HepG2 (cell line): ENCODE results near the gene RHBDF2. TPM values are rescaled to one million over a fixed set of nuclear protein-coding genes. Genes with fewer than 3 reads are reported as not detected.

Source experiments
- ATAC-seq: fragments of 200-7000 bp; cut with Tn5 transposase; 3 replicates; pipeline ENCODE4 v1.9.1; 2020; ENCODE audit warnings: mild to moderate bottlenecking, moderate library complexity
- BruUV-seq: library from RNA; stranded (reverse); fragments of 400-500 nt; replicated peaks from 2 replicates; lab custom pipeline; 2021; lab: Mats Ljungman, UMichigan
- CTCF ChIA-PET: fragments of 300-600 bp; formaldehyde crosslinking; extraction: SDS; loops from one replicate; lab custom pipeline; 2021; ENCODE audit warnings: low total read pairs, inconsistent platforms, low intra/inter-chr PET ratio; lab: Yijun Ruan, JAX
- POLR2A ChIA-PET: fragments of 350-600 bp; sonication (Branson Sonifier 250); formaldehyde crosslinking; loops from one replicate; lab custom pipeline; 2020; ENCODE audit warnings: antibody characterized with exemption, inconsistent platforms; lab: Yijun Ruan, JAX
- DNase-seq: peaks from one replicate; pipeline ENCODE4 v3.0.0-alpha.2; 2015; ENCODE audit warnings: low spot score
- FAIRE-seq: peaks from 3 replicates; lab custom pipeline; 2011; peaks lifted over from hg19 to GRCh38; lab: Jason Lieb, UNC
- H2AFZ ChIP-seq: one replicate; pipeline ENCODE4 v1.6.1; 2011; ENCODE audit warnings: low read length, inconsistent platforms
- H3K27ac ChIP-seq: fragments of 300-600 bp; 3 replicates; pipeline ENCODE4 v1.8.0; 2011; ENCODE audit warnings: mixed run types, mild to moderate bottlenecking, mixed read lengths, low read length, inconsistent platforms; ENCODE audit not compliant: insufficient read depth; ENCODE audit errors: extremely low read length
- H3K27me3 ChIP-seq, 2 experiments: fragments of 200-600 bp in 1 of 2; 2 replicates in 1 of 2; 3 replicates in 1 of 2; pipeline versions ENCODE4 v1.6.0 to v1.8.0; 2011; ENCODE audit warnings: low read length in 2 of 2, mild to moderate bottlenecking in 2 of 2, moderate library complexity in 2 of 2, inconsistent platforms in 1 of 2; ENCODE audit not compliant: insufficient read depth in 2 of 2, control insufficient read depth in 1 of 2
- H3K36me3 ChIP-seq, 2 experiments: fragments of 200-600 bp in 1 of 2; replicated peaks in 1 of 2; 2 replicates in 1 of 2; 3 replicates in 1 of 2; pipeline versions ENCODE4 v1.5.1 to v1.8.0; 2011; ENCODE audit warnings: low read length in 2 of 2, inconsistent platforms in 1 of 2; ENCODE audit not compliant: insufficient read depth in 2 of 2, control insufficient read depth in 1 of 2
- H3K4me1 ChIP-seq: 2 replicates; pipeline ENCODE4 v1.5.1; 2012; ENCODE audit warnings: low read length, inconsistent platforms; ENCODE audit not compliant: insufficient read depth
- H3K4me2 ChIP-seq: 2 replicates; pipeline ENCODE4 v1.6.0; 2011; ENCODE audit warnings: low read depth, low read length, inconsistent platforms
- H3K4me3 ChIP-seq, 3 experiments: fragments of 200-600 bp in 1 of 3; sonication (generic), shearing (Covaris generic) in 1 of 3; replicated peaks in 1 of 3; 2 replicates each; pipeline ENCODE4 v1.5.1; 2011 to 2016; ENCODE audit warnings: low read length in 3 of 3, inconsistent platforms in 2 of 3, low read depth in 2 of 3, mild to moderate bottlenecking in 2 of 3, control low read depth in 1 of 3, mixed read lengths in 1 of 3; ENCODE audit not compliant: insufficient read depth in 1 of 3
- H3K79me2 ChIP-seq: one replicate; pipeline ENCODE4 v1.6.1; 2011; ENCODE audit warnings: low read length, inconsistent platforms; ENCODE audit not compliant: insufficient read depth
- H3K9ac ChIP-seq: 2 replicates; pipeline ENCODE4 v1.6.0; 2011; ENCODE audit warnings: mild to moderate bottlenecking, low read depth, low read length, inconsistent platforms; ENCODE audit not compliant: insufficient read depth
- H3K9me3 ChIP-seq: 2 replicates; pipeline ENCODE4 v1.5.1; 2012; ENCODE audit warnings: mild to moderate bottlenecking, low read length
- H4K20me1 ChIP-seq: 2 replicates; pipeline ENCODE4 v1.6.0; 2011; ENCODE audit warnings: inconsistent platforms, mild to moderate bottlenecking, low read length, moderate library complexity; ENCODE audit not compliant: insufficient read depth
- MLLT10 ChIP-seq: sonication (generic); formaldehyde crosslinking; IDR thresholded peaks from 2 replicates; pipeline ENCODE4 v1.4.0; 2020; ENCODE audit warnings: missing genetic modification reagents
- ONECUT2 ChIP-seq: sonication (generic); formaldehyde crosslinking; IDR thresholded peaks from 2 replicates; pipeline ENCODE4 v1.4.0; 2020; ENCODE audit warnings: missing genetic modification reagents
- RCOR2 ChIP-seq: IDR thresholded peaks from 2 replicates; pipeline ENCODE4 v1.6.1; 2016; ENCODE audit warnings: missing biosample characterization, missing genetic modification reagents
- SRF ChIP-seq: IDR thresholded peaks from 2 replicates; pipeline ENCODE4 v1.6.1; 2011; ENCODE audit warnings: mild to moderate bottlenecking, low read depth, low read length, moderate library complexity
- ZBTB4 ChIP-seq: sonication (generic); formaldehyde crosslinking; IDR thresholded peaks from 2 replicates; pipeline ENCODE4 v1.4.0; 2020; ENCODE audit warnings: missing genetic modification reagents, mild to moderate bottlenecking, borderline replicate concordance
- ZMYM2 ChIP-seq: sonication (generic); formaldehyde crosslinking; IDR thresholded peaks from 2 replicates; pipeline ENCODE4 v1.8.0; 2022; ENCODE audit warnings: mild to moderate bottlenecking, missing genetic modification reagents
- WGBS: methylation state at CpG from one replicate; pipeline ENCODE4 v1.1.6; 2017; ENCODE audit warnings: low lambda C conversion rate; 5-methylcytosine and 5-hydroxymethylcytosine counted together
- in situ Hi-C: cut with HindIII; loops from 2 replicates; pipeline ENCODE4 v1.10.0; 2017; ENCODE audit warnings: low pct_unique_long_range_greater_than_20kb; ENCODE audit not compliant: extremely low pct_ligation_motif_present
- intact Hi-C: fragments of 100-400 bp; cut with micrococcal nuclease; formaldehyde crosslinking; loops from one replicate; pipeline ENCODE4 v1.10.0; 2022; ENCODE audit not compliant: unreplicated experiment
- polyA plus RNA-seq, 8 experiments: library from polyadenylated mRNA; depleted of rRNA in 3 of 8; stranded (reverse) in 7 of 8; unstranded in 1 of 8; fragments of >200 nt; fragmentation: Illumina TruSeq in 4 of 8; extraction: Trizol in 4 of 8; gene quantifications; 2 replicates each; pipeline versions ENCODE4 v1.2.1 to v1.2.3, GENCODE V29; 2011 to 2016; ENCODE audit warnings: low read depth in 4 of 8, missing spikeins in 1 of 8, mixed read lengths in 1 of 8; ENCODE audit not compliant: insufficient read depth in 1 of 8
- total RNA-seq, 5 experiments: library from RNA; depleted of rRNA; stranded (reverse); fragments of >200 nt; fragmentation: Illumina TruSeq; extraction: Trizol; gene quantifications; 2 replicates each; pipeline ENCODE4 v1.2.3, GENCODE V29; 2016; ENCODE audit warnings: low read depth in 1 of 5
- TF ChIP-seq, protein P1 (sequence below): sonication (generic); formaldehyde crosslinking; IDR thresholded peaks from 2 replicates; pipeline ENCODE4 v1.4.0; 2020; ENCODE audit warnings: missing genetic modification reagents

RHBDF2 gene
- total and polyA plus RNA-seq, 2 of the 13 experiments (the other 11 are each of a cell fraction or from before 2014, with no cell fraction given): 7.8 to 24.2 TPM

- in situ Hi-C loops: no loop called here
- no peak overlapping the region for H3K9ac ChIP-seq
- H3K36me3 ChIP-seq: peaks cover 3 to 11% of the 10 kb centered on the region in 2 experiments; a peak in 4 of 5 replicates
- intact Hi-C loops: no loop called here
- ChIA-PET POLR2A (no interaction called here), CTCF (no interaction called here)
- H3K4me1 ChIP-seq: peaks cover 66% of the 10 kb centered on the region
- no peak overlapping the region for H3K4me2 ChIP-seq
- FAIRE-seq (no peak), ATAC-seq (no peak), DNase-seq (no peak)
- H2AFZ ChIP-seq: no peak overlapping the region
- WGBS: 93% methylated on average over 6 of the region's 6 CpGs
- H3K27me3 ChIP-seq: no peaks in the 10 kb centered on the region
- H3K4me3 ChIP-seq: no peak overlapping the region
- peaks cover 62% of the 10 kb centered on the region; the same call in 1 of the 2 replicates for H4K20me1 ChIP-seq
- no peak overlapping the region for H3K27ac ChIP-seq
- BruUV-seq: no TSS peak
- H3K79me2 ChIP-seq: peaks cover 91% of the 10 kb centered on the region
- TF ChIP-seq ZBTB4 (CRISPR knock-in tag) (0 out of 2 replicates have a peak, but pooled peaks have one; percentile 1), ZMYM2 (CRISPR knock-in tag) (no peak), SRF (no peak), ONECUT2 (CRISPR knock-in tag) (no peak), MLLT10 (CRISPR knock-in tag) (no peak), RCOR2 (CRISPR knock-in tag) (no peak)
- TF ChIP-seq, protein P1, sequence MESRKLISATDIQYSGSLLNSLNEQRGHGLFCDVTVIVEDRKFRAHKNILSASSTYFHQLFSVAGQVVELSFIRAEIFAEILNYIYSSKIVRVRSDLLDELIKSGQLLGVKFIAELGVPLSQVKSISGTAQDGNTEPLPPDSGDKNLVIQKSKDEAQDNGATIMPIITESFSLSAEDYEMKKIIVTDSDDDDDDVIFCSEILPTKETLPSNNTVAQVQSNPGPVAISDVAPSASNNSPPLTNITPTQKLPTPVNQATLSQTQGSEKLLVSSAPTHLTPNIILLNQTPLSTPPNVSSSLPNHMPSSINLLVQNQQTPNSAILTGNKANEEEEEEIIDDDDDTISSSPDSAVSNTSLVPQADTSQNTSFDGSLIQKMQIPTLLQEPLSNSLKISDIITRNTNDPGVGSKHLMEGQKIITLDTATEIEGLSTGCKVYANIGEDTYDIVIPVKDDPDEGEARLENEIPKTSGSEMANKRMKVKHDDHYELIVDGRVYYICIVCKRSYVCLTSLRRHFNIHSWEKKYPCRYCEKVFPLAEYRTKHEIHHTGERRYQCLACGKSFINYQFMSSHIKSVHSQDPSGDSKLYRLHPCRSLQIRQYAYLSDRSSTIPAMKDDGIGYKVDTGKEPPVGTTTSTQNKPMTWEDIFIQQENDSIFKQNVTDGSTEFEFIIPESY: peak; percentile 86
- no peaks in the 10 kb centered on the region for H3K9me3 ChIP-seq
Measured at GRCh38 chr17:76439314-76439928, 61.8 kb downstream of the RHBDF2 start.
